HG02870 (cell line): Measurements from ENCODE around the gene LIN7A.
A peak's percentile ranks its signal among the peaks of the same experiment; 100 is the strongest.
"Not testable (repeated sequence)": the region's sequence is repeated elsewhere in the genome, so short reads cannot be mapped to it uniquely, and the experiment has no call there.

Experiments
- ATAC-seq: cut with Tn5 transposase; IDR thresholded peaks from one replicate; pipeline ENCODE4 v1.9.1; 2021; ENCODE audit warnings: mild to moderate bottlenecking, moderate library complexity; ENCODE audit not compliant: unreplicated experiment

Gene LIN7A

DNA sequence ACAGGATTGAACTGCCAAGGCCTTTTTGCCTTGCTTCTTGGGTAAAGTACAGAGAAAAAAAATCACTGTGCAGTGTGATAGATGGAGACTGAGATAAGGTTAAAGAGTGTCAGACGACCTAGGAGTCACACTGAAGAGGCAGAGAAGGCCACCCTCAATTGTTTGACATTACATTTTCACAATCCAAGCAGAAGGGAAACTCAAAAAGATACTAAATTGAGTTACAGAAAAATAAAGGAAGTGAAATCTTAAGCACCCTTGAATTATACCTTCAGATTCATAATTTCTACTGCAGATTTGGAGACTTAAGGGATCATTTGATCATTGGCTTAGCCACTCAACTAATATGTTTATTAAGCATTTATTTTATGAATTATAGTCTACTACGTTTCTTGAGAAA, 123.9 kb downstream of the LIN7A start:
- ATAC-seq = peak; percentile 29

DNA sequence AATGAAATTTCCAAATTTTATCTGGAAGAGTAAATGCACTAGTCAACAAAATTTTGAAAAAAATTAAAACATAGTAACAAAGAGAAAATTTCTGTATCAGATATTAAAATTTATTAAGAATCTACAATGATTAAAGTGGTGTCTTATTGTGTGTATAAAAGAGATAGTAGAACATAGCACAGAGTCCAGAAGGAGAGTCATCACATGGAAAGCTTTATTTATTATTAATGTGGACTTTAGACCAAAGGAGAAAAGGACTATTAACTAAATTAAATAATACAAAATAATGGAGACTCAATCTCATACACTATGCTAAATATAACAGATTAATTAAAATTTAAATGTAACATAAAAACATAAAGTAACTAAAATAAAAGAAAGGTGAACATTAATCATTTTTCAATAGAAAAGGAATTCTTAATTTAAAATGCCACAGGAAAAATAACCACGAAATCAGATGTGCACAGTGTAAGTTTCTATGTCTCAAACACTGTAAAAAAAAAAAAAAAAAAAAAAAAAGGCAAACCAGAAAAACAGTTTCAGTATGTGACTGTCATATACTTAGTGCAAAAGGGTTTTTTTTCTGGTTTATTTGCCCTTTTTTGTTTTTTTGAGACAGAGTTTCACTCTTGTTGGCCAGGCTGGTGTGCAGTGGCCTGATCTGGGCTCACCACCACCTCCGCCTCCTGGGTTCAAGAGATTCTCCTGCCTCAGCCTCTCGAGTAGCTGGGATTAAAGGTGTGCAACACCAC, 125.6 kb downstream of the LIN7A start:
- ATAC-seq = peak; percentile 12

GRCh38 chr12:80810874-80811273, 126.9 kb downstream of the LIN7A start:
- no peak for ATAC-seq

DNA sequence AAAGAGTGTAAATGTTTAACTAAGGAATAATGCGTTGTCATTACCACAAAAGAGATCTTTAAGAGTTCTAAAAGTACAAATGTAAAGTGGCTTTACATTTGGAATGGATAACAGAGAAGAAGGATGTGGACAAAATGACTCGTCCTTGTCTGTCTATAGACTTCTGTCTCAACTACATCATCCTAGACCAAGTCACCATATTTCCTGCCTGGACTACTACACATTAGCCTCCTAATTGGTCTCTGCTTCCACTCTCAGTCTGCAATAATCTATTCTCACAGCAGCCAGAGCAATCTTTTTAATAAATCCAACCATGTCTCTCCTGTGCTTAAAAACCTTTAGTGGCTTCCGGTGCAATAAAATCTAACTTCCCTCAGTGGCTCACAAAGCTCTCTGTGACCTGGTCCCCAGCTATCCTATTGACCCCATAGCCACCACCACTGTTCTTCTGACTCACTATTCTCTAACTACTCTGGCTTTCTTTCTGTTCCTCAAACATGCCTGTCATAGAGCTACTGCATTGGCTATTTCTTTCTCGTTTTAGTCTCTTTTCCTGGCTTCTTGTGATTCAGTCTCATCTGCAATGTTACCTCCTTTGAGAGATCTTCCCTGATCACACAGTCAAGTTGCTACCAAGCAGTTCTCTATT, 130.0 kb downstream of the LIN7A start:
- ATAC-seq = peak; percentile 96

- ATAC-seq = no peak
Measured at GRCh38 chr12:80805106-80805505, 132.6 kb downstream of the LIN7A start.

DNA sequence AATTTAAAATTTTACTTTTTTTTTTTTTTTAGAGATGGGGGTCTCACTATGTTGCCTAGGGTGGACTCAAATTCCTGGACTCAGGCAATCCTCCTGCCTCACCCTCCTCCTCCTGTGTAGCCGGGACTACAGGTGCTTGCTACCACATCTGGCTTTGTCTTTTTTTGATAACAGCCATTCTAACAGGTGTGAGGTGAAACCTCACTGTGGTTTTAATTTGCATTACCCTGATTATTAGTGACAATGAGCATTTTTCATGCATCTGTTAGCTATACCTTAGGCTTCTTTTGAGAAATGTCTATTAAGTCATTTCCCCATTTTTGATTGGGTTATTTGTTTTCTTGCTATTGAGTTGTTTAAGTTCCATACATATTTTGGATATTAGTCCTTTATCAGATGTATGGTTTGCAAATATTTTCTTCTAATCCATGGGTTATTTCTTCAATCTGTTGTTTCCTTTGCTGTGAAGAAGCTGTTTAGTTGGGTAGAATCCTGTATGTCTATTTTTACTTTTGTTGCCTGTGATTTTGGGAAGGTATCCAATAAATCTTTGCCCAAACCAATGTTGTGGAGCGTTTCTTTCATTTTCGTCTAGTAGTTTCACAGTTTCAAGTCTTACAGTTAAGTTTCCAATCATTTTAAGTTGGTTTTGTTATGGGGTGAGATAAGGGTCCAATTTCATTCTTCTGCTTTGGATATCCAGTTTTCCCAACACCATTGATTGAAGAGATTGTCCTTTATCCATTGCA, 134.9 kb downstream of the LIN7A start:
- ATAC-seq = peak; percentile 88

- ATAC-seq = no peak
Measured at GRCh38 chr12:80798281-80798680, 139.5 kb downstream of the LIN7A start.

GRCh38 chr12:80794551-80794950, 143.2 kb downstream of the LIN7A start:
- ATAC-seq = no peak

- ATAC-seq = no peak
Measured at GRCh38 chr12:80792861-80793260, 144.9 kb downstream of the LIN7A start.

- ATAC-seq = no peak
Measured at GRCh38 chr12:80791863-80792262, 145.9 kb downstream of the LIN7A start.

DNA sequence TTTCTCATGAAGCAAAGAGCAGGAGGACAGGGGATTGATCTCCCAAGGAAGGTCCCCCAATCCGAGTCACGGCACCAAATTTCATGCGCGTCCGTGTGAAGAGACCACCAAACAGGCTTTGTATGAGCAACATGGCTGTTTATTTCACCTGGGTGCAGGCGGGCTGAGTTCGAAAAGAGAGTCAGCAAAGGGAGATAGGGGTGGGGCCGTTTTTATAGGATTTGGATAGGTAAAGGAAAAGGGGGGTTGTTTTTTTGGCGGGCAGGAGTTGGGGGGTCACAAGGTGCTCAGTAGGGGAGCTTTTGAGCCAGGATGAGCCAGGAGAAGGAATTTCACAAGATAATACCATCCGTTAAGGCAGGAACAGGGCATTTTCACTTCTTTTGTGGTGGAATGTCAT, 149.3 kb downstream of the LIN7A start:
- ATAC-seq = not testable (repeated sequence)

GRCh38 chr12:80782963-80783470, 154.7 kb downstream of the LIN7A start:
- ATAC-seq = not testable (repeated sequence)

DNA sequence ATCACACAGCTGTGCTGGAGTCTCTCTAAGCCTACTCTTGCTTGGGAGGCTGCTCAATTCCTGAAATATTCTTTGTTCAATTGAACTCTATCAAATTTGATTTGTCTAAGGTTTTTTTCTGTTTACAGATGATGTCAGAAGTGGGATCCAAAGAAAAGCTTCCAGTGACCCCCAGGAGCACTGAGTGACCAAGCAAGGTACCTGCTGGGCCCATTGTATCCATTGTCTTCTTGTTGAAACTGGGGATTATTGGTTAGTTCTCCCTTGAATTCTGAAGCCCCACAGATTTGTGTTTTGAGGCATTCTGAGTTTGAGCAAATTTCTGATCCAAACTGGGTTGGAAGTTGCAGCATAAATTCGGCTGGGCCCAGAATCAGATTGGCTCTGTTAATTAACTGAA, 156.4 kb downstream of the LIN7A start:
- ATAC-seq = no peak

DNA sequence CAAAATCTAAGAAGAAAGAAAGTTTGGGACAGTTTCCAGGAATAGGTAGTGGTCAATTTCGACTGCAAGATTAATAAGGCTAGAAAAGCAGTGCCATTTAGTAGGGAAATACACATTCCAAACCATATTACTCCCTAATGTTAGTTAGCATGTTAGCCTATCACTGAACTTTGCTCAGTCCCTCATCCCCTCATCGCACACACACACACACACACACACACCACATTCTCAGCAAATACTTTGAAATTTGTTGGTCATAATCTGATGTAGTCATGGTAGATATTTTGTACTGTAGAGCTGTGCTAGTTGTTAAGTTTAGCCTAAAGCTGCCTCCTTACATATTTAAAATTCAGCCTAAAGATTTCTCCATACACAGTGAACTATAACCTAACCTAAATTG, 157.0 kb downstream of the LIN7A start:
- ATAC-seq = no peak

DNA sequence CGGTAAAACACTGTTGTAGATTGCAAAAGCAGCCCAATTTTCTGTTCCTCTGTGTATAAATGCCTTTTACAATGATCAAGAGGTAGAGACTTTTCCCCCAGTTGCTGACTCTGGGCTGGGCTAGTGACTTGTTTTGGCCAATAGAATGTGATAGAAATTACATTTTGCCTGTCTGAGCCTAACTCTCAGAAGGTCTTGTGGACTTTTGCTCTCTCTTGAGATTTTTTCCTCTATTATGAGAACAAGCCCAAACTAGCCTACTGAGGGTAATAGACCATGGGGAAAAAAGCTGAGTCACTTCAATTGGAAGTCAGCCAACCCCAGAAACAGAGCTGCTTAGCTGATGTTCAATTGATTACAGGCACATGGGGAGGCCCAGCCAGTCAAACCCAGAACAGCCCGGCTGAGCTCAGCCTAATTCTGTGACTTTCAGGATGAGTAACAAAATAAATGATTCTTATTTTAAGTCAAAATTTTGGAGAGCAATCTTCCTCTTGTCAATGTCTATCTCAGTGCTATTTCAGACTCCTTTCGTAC, 159.7 kb downstream of the LIN7A start:
- peak; percentile 93 for ATAC-seq

DNA sequence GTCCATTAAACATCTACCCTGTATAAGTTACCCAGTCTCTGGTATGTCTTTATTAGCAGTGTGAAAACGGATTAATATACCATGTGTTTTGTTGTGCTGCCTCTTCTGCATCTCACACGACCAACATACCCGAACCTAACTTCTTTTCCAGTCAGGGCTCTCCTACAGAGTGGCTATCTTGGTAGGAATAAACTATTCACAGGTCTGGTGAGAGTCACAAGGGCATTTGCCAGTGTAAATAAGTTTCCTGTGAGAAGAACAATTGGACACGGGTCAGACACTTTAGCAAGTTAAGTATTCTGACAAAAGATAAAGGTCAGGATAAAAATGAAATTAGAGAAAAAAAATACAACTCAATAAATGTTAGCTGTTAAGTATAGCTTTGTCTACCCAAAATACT, 160.1 kb downstream of the LIN7A start:
- ATAC-seq = peak; percentile 0

DNA sequence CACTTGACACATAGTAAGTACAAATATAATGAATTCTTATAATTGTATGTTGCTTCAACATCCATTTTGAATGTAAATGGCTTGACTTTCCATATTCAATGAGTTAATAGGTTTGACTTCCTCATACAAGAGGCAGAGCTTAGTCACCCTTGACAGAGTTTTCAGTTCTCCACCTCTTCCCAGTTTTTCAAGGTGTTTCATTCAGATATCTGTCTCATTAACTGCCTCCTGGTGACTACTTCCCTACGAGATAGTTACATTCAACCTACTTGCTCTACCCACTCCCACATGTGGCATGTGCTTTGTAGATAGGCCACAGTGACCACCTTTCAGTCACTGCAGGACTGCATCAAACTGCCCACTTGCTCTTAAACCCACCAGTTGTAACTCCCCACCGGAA, 161.0 kb downstream of the LIN7A start:
- ATAC-seq = no peak

DNA sequence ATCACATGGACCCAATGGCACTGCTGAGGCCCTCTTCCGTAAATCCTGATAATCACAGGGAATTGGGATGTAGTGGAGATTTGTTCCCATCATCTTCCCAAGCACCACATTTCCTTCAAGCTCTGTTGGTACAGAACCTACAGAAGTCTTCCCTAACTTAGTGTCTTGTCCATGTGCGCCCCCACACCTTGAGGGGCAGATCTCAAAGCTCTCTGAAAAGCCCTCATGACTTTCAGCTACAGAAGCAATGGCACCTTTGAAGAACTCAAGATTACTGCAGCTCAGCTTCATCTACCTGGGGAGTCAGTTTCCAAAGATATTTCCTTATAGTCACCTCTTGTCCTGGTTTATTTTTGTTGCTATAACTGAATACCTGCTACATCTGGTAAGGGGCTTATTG, 166.8 kb downstream of the LIN7A start:
- ATAC-seq = no peak

DNA sequence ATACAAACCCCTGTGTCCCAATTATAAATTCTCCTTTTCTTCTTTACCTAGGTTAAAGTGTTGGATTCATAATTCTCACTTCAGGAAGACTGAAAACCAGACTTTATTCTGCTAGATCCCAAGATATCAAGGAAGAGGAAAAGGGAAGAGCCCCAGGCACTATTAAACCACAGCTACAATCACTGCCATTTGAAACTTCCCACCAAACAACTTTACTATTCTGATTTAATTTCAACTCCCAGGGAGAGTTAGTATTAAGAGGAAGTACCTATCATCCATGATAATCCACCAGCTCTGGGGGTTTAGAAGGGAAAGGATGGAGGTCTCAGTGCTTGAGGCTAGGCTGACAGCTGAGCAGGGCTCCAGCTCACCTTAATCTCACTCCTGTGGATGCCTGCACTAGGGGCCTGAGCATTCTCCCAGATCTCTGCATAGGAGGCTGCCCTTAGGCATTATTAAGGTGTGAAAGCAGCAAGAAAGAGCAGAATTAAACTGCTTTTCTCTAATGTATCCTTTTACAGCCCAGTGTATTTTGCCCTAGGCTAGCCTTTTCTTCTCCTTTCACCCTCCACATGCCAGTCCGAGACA, 168.1 kb downstream of the LIN7A start:
- no peak for ATAC-seq

- peak; percentile 87 for ATAC-seq
Measured at GRCh38 chr12:80766897-80767296, 170.8 kb downstream of the LIN7A start.

GRCh38 chr12:80766210-80766609, 171.5 kb downstream of the LIN7A start:
- ATAC-seq = no peak
